ENCODE results near the gene RIF1.

Gene RIF1

GRCh38 chr2:151405376-151405775, 4.3 kb upstream of the RIF1 start:
- no peak for ATAC-seq
- TF ChIP-seq, protein P1, sequence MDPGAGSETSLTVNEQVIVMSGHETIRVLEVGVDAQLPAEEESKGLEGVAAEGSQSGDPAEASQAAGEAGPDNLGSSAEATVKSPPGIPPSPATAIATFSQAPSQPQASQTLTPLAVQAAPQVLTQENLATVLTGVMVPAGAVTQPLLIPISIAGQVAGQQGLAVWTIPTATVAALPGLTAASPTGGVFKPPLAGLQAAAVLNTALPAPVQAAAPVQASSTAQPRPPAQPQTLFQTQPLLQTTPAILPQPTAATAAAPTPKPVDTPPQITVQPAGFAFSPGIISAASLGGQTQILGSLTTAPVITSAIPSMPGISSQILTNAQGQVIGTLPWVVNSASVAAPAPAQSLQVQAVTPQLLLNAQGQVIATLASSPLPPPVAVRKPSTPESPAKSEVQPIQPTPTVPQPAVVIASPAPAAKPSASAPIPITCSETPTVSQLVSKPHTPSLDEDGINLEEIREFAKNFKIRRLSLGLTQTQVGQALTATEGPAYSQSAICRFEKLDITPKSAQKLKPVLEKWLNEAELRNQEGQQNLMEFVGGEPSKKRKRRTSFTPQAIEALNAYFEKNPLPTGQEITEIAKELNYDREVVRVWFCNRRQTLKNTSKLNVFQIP (CRISPR knock-in tag; IDR thresholded peaks at IDR 0.05; ENCODE audit: borderline replicate concordance, low read depth), result no peak
- TF ChIP-seq ZNF565 (CRISPR knock-in tag; conservative IDR thresholded peaks at IDR 0.05; ENCODE audit: low read depth), result no peak
- TF ChIP-seq ZFP30 (CRISPR knock-in tag; IDR thresholded peaks at IDR 0.05), result no peak
- TF ChIP-seq PATZ1 (CRISPR knock-in tag; IDR thresholded peaks at IDR 0.05; ENCODE audit: borderline replicate concordance), result no peak
- no peak for TF ChIP-seq CSRNP3 (CRISPR knock-in tag; IDR thresholded peaks at IDR 0.05)

GRCh38 chr2:151407281-151407680, 2.4 kb upstream of the RIF1 start:
- no peak for ATAC-seq
- no peak for TF ChIP-seq RARB (CRISPR knock-in tag; IDR thresholded peaks at IDR 0.05)
- TF ChIP-seq BACH2 (CRISPR knock-in tag; IDR thresholded peaks at IDR 0.05; ENCODE audit: borderline replicate concordance), result no peak
- TF ChIP-seq ARNTL (CRISPR knock-in tag; IDR thresholded peaks at IDR 0.05; ENCODE audit: borderline replicate concordance, low read depth), result no peak
- no peak for TF ChIP-seq CREB5 (CRISPR knock-in tag; IDR thresholded peaks at IDR 0.05; ENCODE audit: low read depth)
- no peak for TF ChIP-seq PATZ1 (CRISPR knock-in tag; IDR thresholded peaks at IDR 0.05; ENCODE audit: borderline replicate concordance)
- TF ChIP-seq ZNF70 (CRISPR knock-in tag; IDR thresholded peaks at IDR 0.05), result no peak
- no peak for TF ChIP-seq TSHZ2 (CRISPR knock-in tag; IDR thresholded peaks at IDR 0.05)
- no peak for TF ChIP-seq ZC3H10 (CRISPR knock-in tag; IDR thresholded peaks at IDR 0.05)
- TF ChIP-seq TCF4 (CRISPR knock-in tag; IDR thresholded peaks at IDR 0.05; ENCODE audit: borderline replicate concordance), result no peak
- no peak for TF ChIP-seq ZFP30 (CRISPR knock-in tag; IDR thresholded peaks at IDR 0.05)
- TF ChIP-seq GLIS3 (CRISPR knock-in tag; IDR thresholded peaks at IDR 0.05), result no peak
- no peak for TF ChIP-seq TOX (CRISPR knock-in tag; IDR thresholded peaks at IDR 0.05; ENCODE audit: borderline replicate concordance)
- TF ChIP-seq ISL1 (CRISPR knock-in tag; IDR thresholded peaks at IDR 0.05), result no peak
- no peak for TF ChIP-seq PPARA (CRISPR knock-in tag; IDR thresholded peaks at IDR 0.05; ENCODE audit: borderline replicate concordance)

DNA sequence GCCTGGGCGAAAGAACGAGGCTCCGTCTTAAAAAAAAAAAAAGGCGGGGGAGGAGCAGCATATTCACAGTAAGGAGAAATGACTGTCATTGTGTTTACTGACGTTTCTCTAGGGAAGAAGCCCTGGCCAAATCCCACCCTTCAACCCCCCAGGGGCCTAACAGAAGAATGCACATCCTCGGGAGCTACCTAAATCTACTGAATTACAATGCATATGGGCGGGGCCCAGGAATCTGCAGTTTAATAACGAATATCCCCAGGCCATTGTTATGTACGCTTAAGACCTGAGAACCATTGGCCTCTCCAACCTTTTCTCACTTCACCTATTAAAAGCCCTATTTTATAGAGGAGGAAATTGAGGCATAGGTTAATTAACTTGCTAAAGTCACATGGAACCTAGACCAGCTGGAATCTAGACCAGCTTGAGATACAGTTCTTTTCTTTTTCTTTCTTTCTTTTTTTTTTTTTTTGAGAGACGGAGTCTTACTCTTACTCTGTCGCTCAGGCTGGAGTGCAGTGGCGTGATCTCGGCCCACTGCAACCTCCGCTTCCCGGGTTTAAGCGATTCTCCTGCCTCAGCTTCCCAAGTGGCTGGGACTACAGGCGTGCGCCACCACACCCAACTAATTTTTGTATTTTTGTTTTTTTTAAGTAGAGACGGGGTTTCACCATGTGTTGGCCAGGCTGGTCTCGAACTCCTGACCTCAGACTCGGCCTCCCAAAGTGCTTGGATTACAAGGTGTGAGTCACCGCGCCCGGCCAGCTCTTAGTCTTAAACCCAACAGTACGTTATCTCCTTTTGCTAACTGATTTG, 708 bp upstream of the RIF1 start:
- no peak for ATAC-seq
- TF ChIP-seq CSRNP3 (CRISPR knock-in tag; IDR thresholded peaks at IDR 0.05) (no peak), PATZ1 (CRISPR knock-in tag; IDR thresholded peaks at IDR 0.05; ENCODE audit: borderline replicate concordance) (no peak), PPARA (CRISPR knock-in tag; IDR thresholded peaks at IDR 0.05; ENCODE audit: borderline replicate concordance) (no peak), GLIS3 (CRISPR knock-in tag; IDR thresholded peaks at IDR 0.05) (no peak), TCF4 (CRISPR knock-in tag; IDR thresholded peaks at IDR 0.05; ENCODE audit: borderline replicate concordance) (no peak), ZNF8 (CRISPR knock-in tag; IDR thresholded peaks at IDR 0.05) (no peak)
